GM12878 (cell line): Measurements from ENCODE around the gene ZNF75A. TPM values are rescaled to one million over a fixed set of nuclear protein-coding genes. Genes with fewer than 3 reads are reported as not detected.

Experiments used
- ATAC-seq: fragments of 200-7000 bp; cut with Tn5 transposase; 3 replicates; pipeline ENCODE4 v1.9.1; 2020; ENCODE audit warnings: mild to moderate bottlenecking, moderate library complexity
- BruUV-seq: library from RNA; stranded (reverse); fragments of 400-500 nt; replicated peaks from 2 replicates; lab custom pipeline; 2021; lab: Mats Ljungman, UMichigan
- CTCF ChIA-PET: fragments of 300-600 bp; sonication (Branson Sonifier 250); formaldehyde crosslinking; extraction: SDS; loops from one replicate; lab custom pipeline; 2021; ENCODE audit warnings: inconsistent platforms; lab: Yijun Ruan, JAX
- POLR2A ChIA-PET: fragments of 350-600 bp; formaldehyde crosslinking; extraction: SDS; loops from one replicate; lab custom pipeline; 2021; ENCODE audit warnings: inconsistent platforms; lab: Charles Lee
- RAD21 ChIA-PET: fragments of 300-600 bp; sonication (Branson Sonifier 250); formaldehyde crosslinking; loops from one replicate; lab custom pipeline; 2023; ENCODE audit warnings: antibody characterized with exemption; ENCODE audit not compliant: unreplicated experiment; lab: Charles Lee
- SMC1A ChIA-PET: fragments of 300-600 bp; sonication (Branson Sonifier 250); formaldehyde crosslinking; loops from one replicate; lab custom pipeline; 2023; ENCODE audit not compliant: unreplicated experiment, uncharacterized antibody; lab: Charles Lee
- DNase-seq: peaks from one replicate; pipeline ENCODE4 v3.0.0-alpha.2; 2011; ENCODE audit warnings: low read depth, low spot score
- FAIRE-seq: peaks from 3 replicates; lab custom pipeline; 2011; peaks lifted over from hg19 to GRCh38; lab: Jason Lieb, UNC
- H2AFZ ChIP-seq: 2 replicates; pipeline ENCODE4 v1.6.0; 2011; ENCODE audit warnings: low read depth, low read length, control low read depth; ENCODE audit not compliant: control insufficient read depth
- H3K27ac ChIP-seq: 2 replicates; pipeline ENCODE4 v1.5.1; 2011; ENCODE audit warnings: control low read depth; ENCODE audit not compliant: control insufficient read depth, insufficient read depth
- H3K27me3 ChIP-seq, 2 experiments: replicated peaks in 1 of 2; 2 replicates each; pipeline versions ENCODE4 v1.6.0 to v1.6.1; 2011; ENCODE audit warnings: low read length in 1 of 2; ENCODE audit not compliant: control insufficient read depth in 2 of 2, insufficient read depth in 2 of 2
- H3K36me3 ChIP-seq, 2 experiments: 2 replicates each; pipeline ENCODE4 v1.5.1; 2011; ENCODE audit warnings: low read length in 1 of 2; ENCODE audit not compliant: control insufficient read depth in 2 of 2, insufficient read depth in 2 of 2
- H3K4me1 ChIP-seq: 2 replicates; pipeline ENCODE4 v1.6.1; 2011; ENCODE audit warnings: mild to moderate bottlenecking, low read length, moderate library complexity, mixed read lengths; ENCODE audit not compliant: control insufficient read depth, insufficient read depth
- H3K4me2 ChIP-seq: 2 replicates; pipeline ENCODE4 v1.6.0; 2011; ENCODE audit warnings: control low read depth; ENCODE audit not compliant: control insufficient read depth, insufficient read depth
- H3K4me3 ChIP-seq: fragments of 200-600 bp; sonication (generic); 2 replicates; pipeline ENCODE4 v1.5.1; 2016
- H3K79me2 ChIP-seq: 2 replicates; pipeline ENCODE4 v1.6.0; 2011; ENCODE audit warnings: low read length; ENCODE audit not compliant: control insufficient read depth, insufficient read depth
- H3K9ac ChIP-seq: 2 replicates; pipeline ENCODE4 v1.8.0; 2011; ENCODE audit warnings: low read length, control low read depth, mixed read lengths; ENCODE audit not compliant: control insufficient read depth, insufficient read depth
- H3K9me3 ChIP-seq: replicated peaks from 3 replicates; pipeline ENCODE4 v1.5.1; 2011; ENCODE audit warnings: mild to moderate bottlenecking, low read length; ENCODE audit not compliant: control insufficient read depth, insufficient read depth
- H4K20me1 ChIP-seq: 2 replicates; pipeline ENCODE4 v1.6.0; 2011; ENCODE audit not compliant: control insufficient read depth, insufficient read depth
- ASH2L ChIP-seq: fragments of 300-600, 200-600 bp; sonication (generic); IDR thresholded peaks from 2 replicates; pipeline ENCODE4 v1.6.1; 2017; ENCODE audit warnings: low read depth, mild to moderate bottlenecking, borderline replicate concordance
- BCL3 ChIP-seq: IDR thresholded peaks from 2 replicates; pipeline ENCODE4 v1.6.1; 2011; ENCODE audit warnings: borderline replicate concordance, low read depth, mild to moderate bottlenecking, moderate library complexity, low read length; ENCODE audit not compliant: insufficient read depth, poor library complexity, severe bottlenecking
- CBFB ChIP-seq: IDR thresholded peaks from 2 replicates; pipeline ENCODE4 v1.6.1; 2016; ENCODE audit warnings: antibody characterized with exemption, low read depth
- EZH2 ChIP-seq: IDR thresholded peaks from 2 replicates; pipeline ENCODE4 v1.6.1; 2012; ENCODE audit warnings: low read depth, mild to moderate bottlenecking, control low read depth, inconsistent platforms, low read length, borderline replicate concordance; ENCODE audit not compliant: control insufficient read depth
- HCFC1 ChIP-seq: fragments of 150-350 bp; IDR thresholded peaks from 2 replicates; pipeline ENCODE4 v1.6.1; 2014; ENCODE audit warnings: low read length
- NR2C1 ChIP-seq: fragments of 450-650 bp; IDR thresholded peaks from 2 replicates; pipeline ENCODE4 v1.6.1; 2017; ENCODE audit warnings: antibody characterized with exemption, mild to moderate bottlenecking, moderate library complexity
- RAD21 ChIP-seq: IDR thresholded peaks from 2 replicates; pipeline ENCODE4 v1.6.1; 2011; ENCODE audit warnings: mild to moderate bottlenecking, low read depth, low read length, moderate library complexity; ENCODE audit not compliant: insufficient read depth
- SP1 ChIP-seq: IDR thresholded peaks from one replicate; pipeline ENCODE4 v1.6.1; 2011; ENCODE audit warnings: low read depth, low read length
- SPI1 ChIP-seq: IDR thresholded peaks from 2 replicates; pipeline ENCODE4 v1.6.1; 2011; ENCODE audit warnings: low read depth, mild to moderate bottlenecking, low read length, moderate library complexity, borderline replicate concordance; ENCODE audit not compliant: insufficient read depth
- STAT3 ChIP-seq: IDR thresholded peaks from 2 replicates; pipeline ENCODE4 v1.6.1; 2011; ENCODE audit warnings: low read depth, low read length, improper control_type of control experiment
- SUPT20H ChIP-seq: IDR thresholded peaks from 2 replicates; pipeline ENCODE4 v1.6.1; 2011; ENCODE audit warnings: low read depth, mild to moderate bottlenecking, low read length, moderate library complexity, borderline replicate concordance; ENCODE audit not compliant: control insufficient read depth
- ZNF274 ChIP-seq: IDR thresholded peaks from one replicate; pipeline ENCODE4 v1.8.0; 2011; ENCODE audit not compliant: insufficient read length, insufficient read depth
- ZNF384 ChIP-seq: IDR thresholded peaks from 2 replicates; pipeline ENCODE4 v1.6.1; 2012; ENCODE audit warnings: low read depth, mild to moderate bottlenecking, low read length, improper control_type of control experiment, borderline replicate concordance
- WGBS: methylation state at CpG from one replicate; pipeline ENCODE4 v1.1.6; 2016; ENCODE audit warnings: low lambda C conversion rate; ENCODE audit not compliant: insufficient replicate concordance, insufficient coverage; ENCODE audit errors: missing lambda C conversion rate; 5-methylcytosine and 5-hydroxymethylcytosine counted together
- in situ Hi-C: fragments of 300-500 bp; cut with MboI; formaldehyde crosslinking; loops from 9 replicates; pipeline ENCODE4 v1.14.3; 2018; ENCODE audit warnings: mixed read lengths
- intact Hi-C: fragments of 100-400 bp; cut with micrococcal nuclease; formaldehyde crosslinking; loops from one replicate; pipeline ENCODE4 v1.14.2; 2022; ENCODE audit not compliant: unreplicated experiment
- polyA plus RNA-seq, 11 experiments: library from polyadenylated mRNA; depleted of rRNA in 4 of 11; unstranded in 6 of 11; stranded (reverse) in 5 of 11; fragments of >200 nt; fragmentation: Nextera tagmentation in 4 of 11; fragmentation: Illumina TruSeq in 1 of 11; extraction: Ambion mirVana in 4 of 11; extraction: Trizol in 1 of 11; gene quantifications; 1 replicate in 1 of 11; 2 replicates in 10 of 11; pipeline versions ENCODE4 v1.2.1 to v1.2.3, GENCODE V29; 2011 to 2016; ENCODE audit warnings: inconsistent platforms in 2 of 11, missing spikeins in 2 of 11, low read depth in 1 of 11
- total RNA-seq, 4 experiments: library from RNA; depleted of rRNA in 3 of 4; stranded (reverse); fragments of >200 nt in 3 of 4; fragmentation: Illumina TruSeq in 1 of 4; extraction: Trizol in 1 of 4; gene quantifications; 2 replicates each; pipeline versions ENCODE4 v1.2.1 to v1.2.3, GENCODE V29; 2013 to 2021
- TF ChIP-seq, protein P1 (sequence below): fragments of 450-650 bp; IDR thresholded peaks from 2 replicates; pipeline ENCODE4 v1.6.1; 2017; ENCODE audit warnings: low read depth, mild to moderate bottlenecking, moderate library complexity
- TF ChIP-seq, protein P2 (sequence below): IDR thresholded peaks from 2 replicates; pipeline ENCODE4 v1.6.1; 2011; ENCODE audit warnings: mild to moderate bottlenecking, low read depth, low read length, moderate library complexity; ENCODE audit not compliant: insufficient replicate concordance
- TF ChIP-seq, protein P3 (sequence below): fragments of 450-650 bp; IDR thresholded peaks from 2 replicates; pipeline ENCODE4 v1.6.1; 2017; ENCODE audit warnings: mild to moderate bottlenecking
- TF ChIP-seq, protein P4 (sequence below): IDR thresholded peaks from 2 replicates; pipeline ENCODE4 v1.6.1; 2011; ENCODE audit warnings: low read depth, mild to moderate bottlenecking, low read length, moderate library complexity, borderline replicate concordance; ENCODE audit errors: extremely low read depth

ZNF75A gene
- total and polyA plus RNA-seq, 10 of the 15 experiments (the other 5 are each of a cell fraction or from before 2014, with no cell fraction given) = 7.4 to 21.2 (median 16.1) TPM

GRCh38 chr16:3292604-3293003 is 12.7 kb upstream of the ZNF75A start:
- H3K4me2 ChIP-seq = no peak overlapping the region
- ChIA-PET CTCF (no interaction called here), SMC1A (interaction anchor here (0.6 kb wide), 1 partner anchor 129 kb away, joined by 3 read pairs; no protein-coding TSS in a partner anchor), RAD21 (no interaction called here), POLR2A (interaction anchor here (0.5 to 0.6 kb wide), 2 partner anchors 10 to 330 kb away, joined by 7 to 12 read pairs; no protein-coding TSS in a partner anchor)
- no peaks in the 10 kb centered on the region; the same call in 1 of the 2 replicates for H3K79me2 ChIP-seq
- H4K20me1 ChIP-seq = no peaks in the 10 kb centered on the region
- no peaks in the 10 kb centered on the region for H3K27me3 ChIP-seq
- in situ Hi-C loops (no loop called here), intact Hi-C loops (no loop called here)
- FAIRE-seq (no peak), DNase-seq (no peak), ATAC-seq (no peak)
- peaks cover 49% of the 10 kb centered on the region for H3K9me3 ChIP-seq
- TF ChIP-seq HCFC1 = no peak
- TF ChIP-seq SUPT20H = no peak
- TF ChIP-seq, protein P1, sequence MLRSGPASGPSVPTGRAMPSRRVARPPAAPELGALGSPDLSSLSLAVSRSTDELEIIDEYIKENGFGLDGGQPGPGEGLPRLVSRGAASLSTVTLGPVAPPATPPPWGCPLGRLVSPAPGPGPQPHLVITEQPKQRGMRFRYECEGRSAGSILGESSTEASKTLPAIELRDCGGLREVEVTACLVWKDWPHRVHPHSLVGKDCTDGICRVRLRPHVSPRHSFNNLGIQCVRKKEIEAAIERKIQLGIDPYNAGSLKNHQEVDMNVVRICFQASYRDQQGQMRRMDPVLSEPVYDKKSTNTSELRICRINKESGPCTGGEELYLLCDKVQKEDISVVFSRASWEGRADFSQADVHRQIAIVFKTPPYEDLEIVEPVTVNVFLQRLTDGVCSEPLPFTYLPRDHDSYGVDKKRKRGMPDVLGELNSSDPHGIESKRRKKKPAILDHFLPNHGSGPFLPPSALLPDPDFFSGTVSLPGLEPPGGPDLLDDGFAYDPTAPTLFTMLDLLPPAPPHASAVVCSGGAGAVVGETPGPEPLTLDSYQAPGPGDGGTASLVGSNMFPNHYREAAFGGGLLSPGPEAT = no peak
- no peak for TF ChIP-seq BCL3
- no peak for TF ChIP-seq NR2C1
- TF ChIP-seq ASH2L = no peak
- TF ChIP-seq CBFB = no peak
- TF ChIP-seq ZNF384 = no peak
- TF ChIP-seq SP1 = no peak
- TF ChIP-seq, protein P2, sequence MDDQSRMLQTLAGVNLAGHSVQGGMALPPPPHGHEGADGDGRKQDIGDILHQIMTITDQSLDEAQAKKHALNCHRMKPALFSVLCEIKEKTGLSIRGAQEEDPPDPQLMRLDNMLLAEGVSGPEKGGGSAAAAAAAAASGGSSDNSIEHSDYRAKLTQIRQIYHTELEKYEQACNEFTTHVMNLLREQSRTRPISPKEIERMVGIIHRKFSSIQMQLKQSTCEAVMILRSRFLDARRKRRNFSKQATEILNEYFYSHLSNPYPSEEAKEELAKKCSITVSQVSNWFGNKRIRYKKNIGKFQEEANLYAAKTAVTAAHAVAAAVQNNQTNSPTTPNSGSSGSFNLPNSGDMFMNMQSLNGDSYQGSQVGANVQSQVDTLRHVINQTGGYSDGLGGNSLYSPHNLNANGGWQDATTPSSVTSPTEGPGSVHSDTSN = no peak
- TF ChIP-seq, protein P3, sequence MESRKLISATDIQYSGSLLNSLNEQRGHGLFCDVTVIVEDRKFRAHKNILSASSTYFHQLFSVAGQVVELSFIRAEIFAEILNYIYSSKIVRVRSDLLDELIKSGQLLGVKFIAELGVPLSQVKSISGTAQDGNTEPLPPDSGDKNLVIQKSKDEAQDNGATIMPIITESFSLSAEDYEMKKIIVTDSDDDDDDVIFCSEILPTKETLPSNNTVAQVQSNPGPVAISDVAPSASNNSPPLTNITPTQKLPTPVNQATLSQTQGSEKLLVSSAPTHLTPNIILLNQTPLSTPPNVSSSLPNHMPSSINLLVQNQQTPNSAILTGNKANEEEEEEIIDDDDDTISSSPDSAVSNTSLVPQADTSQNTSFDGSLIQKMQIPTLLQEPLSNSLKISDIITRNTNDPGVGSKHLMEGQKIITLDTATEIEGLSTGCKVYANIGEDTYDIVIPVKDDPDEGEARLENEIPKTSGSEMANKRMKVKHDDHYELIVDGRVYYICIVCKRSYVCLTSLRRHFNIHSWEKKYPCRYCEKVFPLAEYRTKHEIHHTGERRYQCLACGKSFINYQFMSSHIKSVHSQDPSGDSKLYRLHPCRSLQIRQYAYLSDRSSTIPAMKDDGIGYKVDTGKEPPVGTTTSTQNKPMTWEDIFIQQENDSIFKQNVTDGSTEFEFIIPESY = no peak
- TF ChIP-seq ZNF274 = no peak
- TF ChIP-seq EZH2 = no peak
- no peak for TF ChIP-seq SPI1
- no peak for TF ChIP-seq RAD21
- TF ChIP-seq, protein P4, sequence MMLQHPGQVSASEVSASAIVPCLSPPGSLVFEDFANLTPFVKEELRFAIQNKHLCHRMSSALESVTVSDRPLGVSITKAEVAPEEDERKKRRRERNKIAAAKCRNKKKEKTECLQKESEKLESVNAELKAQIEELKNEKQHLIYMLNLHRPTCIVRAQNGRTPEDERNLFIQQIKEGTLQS = no peak
- no peak for TF ChIP-seq STAT3
- H3K36me3 ChIP-seq = peaks cover 14 to 26% of the 10 kb centered on the region in 2 experiments
- 100% methylated on average over 3 of the region's 3 CpGs for WGBS
- no peaks in the 10 kb centered on the region for H3K4me1 ChIP-seq
- H3K27ac ChIP-seq = no peak overlapping the region
- H3K4me3 ChIP-seq = no peak overlapping the region
- H2AFZ ChIP-seq = no peak overlapping the region
- H3K9ac ChIP-seq = no peak overlapping the region
- BruUV-seq = no TSS peak
